PC-3 (cell line): ENCODE results near the gene NUP62. TPM values are rescaled to one million over a fixed set of nuclear protein-coding genes. Genes with fewer than 3 reads are reported as not detected.

Source experiments
- ATAC-seq: fragments of 200-7000 bp; cut with Tn5 transposase; 2 replicates; pipeline ENCODE4 v1.9.1; 2020; ENCODE audit warnings: mild to moderate bottlenecking, moderate library complexity
- BruUV-seq: library from RNA; stranded (reverse); fragments of 400-500 nt; replicated peaks from 2 replicates; lab custom pipeline; 2021; lab: Mats Ljungman, UMichigan
- CTCF ChIA-PET: fragments of 300-600 bp; sonication (Branson Sonifier 250); formaldehyde crosslinking; loops from one replicate; lab custom pipeline; 2022; ENCODE audit warnings: antibody characterized with exemption; lab: Charles Lee
- POLR2A ChIA-PET: fragments of 300-600 bp; sonication (Branson Sonifier 250); formaldehyde crosslinking; loops from one replicate; lab custom pipeline; 2022; ENCODE audit warnings: antibody characterized with exemption; ENCODE audit not compliant: unreplicated experiment; lab: Charles Lee
- DNase-seq: peaks from one replicate; pipeline ENCODE4 v3.0.0-alpha.2; 2015
- H2AFZ ChIP-seq: fragments of 300-600 bp; sonication (generic); 2 replicates; pipeline ENCODE4 v1.6.0; 2016; ENCODE audit warnings: antibody characterized with exemption, low read length
- H3F3A ChIP-seq: fragments of 300-600 bp; sonication (generic); one replicate; pipeline ENCODE4 v1.6.0; 2017; ENCODE audit warnings: antibody characterized with exemption, low read length, control low read depth, mild to moderate bottlenecking; ENCODE audit not compliant: unreplicated experiment
- H3K27ac ChIP-seq: fragments of 300-600 bp; sonication (generic); 2 replicates; pipeline ENCODE4 v1.5.1; 2016; ENCODE audit warnings: mild to moderate bottlenecking, low read length
- H3K27me3 ChIP-seq: fragments of 300-600 bp; sonication (generic); 2 replicates; pipeline ENCODE4 v1.6.1; 2016; ENCODE audit warnings: low read length, mixed read lengths
- H3K36me3 ChIP-seq: fragments of 300-600 bp; sonication (generic); 2 replicates; pipeline ENCODE4 v1.6.1; 2016; ENCODE audit warnings: low read depth, mixed run types, low read length, mixed read lengths
- H3K4me1 ChIP-seq: fragments of 300-600 bp; sonication (generic); 2 replicates; pipeline ENCODE4 v1.5.1; 2016; ENCODE audit warnings: low read length; ENCODE audit not compliant: insufficient read depth
- H3K4me2 ChIP-seq: fragments of 300-600 bp; sonication (generic); 2 replicates; pipeline ENCODE4 v1.6.0; 2016; ENCODE audit warnings: low read length
- H3K4me3 ChIP-seq: fragments of 300-600 bp; sonication (generic); 2 replicates; pipeline ENCODE4 v1.5.1; 2016; ENCODE audit warnings: mild to moderate bottlenecking, low read length, mixed read lengths
- H3K79me2 ChIP-seq: fragments of 300-600 bp; sonication (generic); 2 replicates; pipeline ENCODE4 v1.6.1; 2017; ENCODE audit warnings: low read length, mixed read lengths
- H3K9ac ChIP-seq: fragments of 300-600 bp; sonication (generic); 2 replicates; pipeline ENCODE4 v1.6.0; 2016; ENCODE audit warnings: mild to moderate bottlenecking, low read length
- H3K9me2 ChIP-seq: fragments of 300-600 bp; sonication (generic); replicated peaks from 2 replicates; pipeline ENCODE4 v1.6.1; 2016; ENCODE audit warnings: mixed run types, low read length, mixed read lengths
- H3K9me3 ChIP-seq: fragments of 300-600 bp; sonication (generic); 2 replicates; pipeline ENCODE4 v1.6.1; 2016; ENCODE audit warnings: low read length, mixed read lengths
- H4K20me1 ChIP-seq: fragments of 300-600 bp; sonication (generic); 2 replicates; pipeline ENCODE4 v1.6.1; 2016; ENCODE audit warnings: low read length, mixed read lengths
- CTCF ChIP-seq: fragments of 300-600 bp; sonication (generic); conservative IDR thresholded peaks from 2 replicates; pipeline ENCODE4 v1.5.1; 2017; ENCODE audit warnings: antibody characterized with exemption, low read depth, mild to moderate bottlenecking, low read length
- EZH2 ChIP-seq: fragments of 300-600 bp; sonication (generic); IDR thresholded peaks from one replicate; pipeline ENCODE4 v1.6.1; 2017; ENCODE audit warnings: antibody characterized with exemption, mild to moderate bottlenecking, low read length; ENCODE audit not compliant: unreplicated experiment
- EZH2phosphoT487 ChIP-seq: fragments of 300-600 bp; sonication (generic); IDR thresholded peaks from 2 replicates; pipeline ENCODE4 v1.6.1; 2018; ENCODE audit warnings: mild to moderate bottlenecking, antibody characterized with exemption, low read length, borderline replicate concordance
- intact Hi-C: fragments of 100-400 bp; cut with micrococcal nuclease; formaldehyde crosslinking; loops from 2 replicates; pipeline ENCODE4 v1.9.0; 2023
- total RNA-seq: library from RNA; depleted of rRNA; stranded (reverse); fragments of >200 nt; gene quantifications from 2 replicates; pipeline ENCODE4 v1.2.3, GENCODE V29; 2014

NUP62 gene
- total RNA-seq, 1 experiment from 2014 or later = 129 TPM

- TF ChIP-seq EZH2phosphoT487 (no peak), CTCF (no peak), EZH2 (no peak)
- CTCF ChIA-PET = no interaction called here
- intact Hi-C loops = no loop called here
- H3K79me2 ChIP-seq = peaks cover 100% of the 10 kb centered on the region
- H3K27me3 ChIP-seq = no peaks in the 10 kb centered on the region
- no peak overlapping the region for H3K4me2 ChIP-seq
- no peak overlapping the region for H3K27ac ChIP-seq
- peaks cover 31% of the 10 kb centered on the region for H3K4me1 ChIP-seq
- H3F3A ChIP-seq = peaks cover 4% of the 10 kb centered on the region
- peaks cover 65% of the 10 kb centered on the region for H4K20me1 ChIP-seq
- POLR2A ChIA-PET = no interaction called here
- H3K9me3 ChIP-seq = no peaks in the 10 kb centered on the region
- H3K4me3 ChIP-seq = no peak overlapping the region
- no peaks in the 10 kb centered on the region for H3K9me2 ChIP-seq
- no peak overlapping the region for H3K9ac ChIP-seq
- H3K36me3 ChIP-seq = peaks cover 66% of the 10 kb centered on the region
- no TSS peak for BruUV-seq
- ATAC-seq (no peak), DNase-seq (no peak)
- H2AFZ ChIP-seq = no peak overlapping the region
These were observed 5.1 kb downstream of the NUP62 start for GRCh38 chr19:49924004-49924880.

- intact Hi-C loops = no loop called here
- Histone ChIP-seq H4K20me1 (peaks cover 71% of the 10 kb centered on the region), H3K27ac (no peak overlapping the region), H3K27me3 (no peaks in the 10 kb centered on the region), H3K79me2 (peaks cover 97% of the 10 kb centered on the region), H3K9me2 (no peaks in the 10 kb centered on the region), H2AFZ (no peak overlapping the region), H3K4me3 (no peak overlapping the region), H3K9me3 (no peaks in the 10 kb centered on the region), H3K36me3 (peaks cover 72% of the 10 kb centered on the region), H3K4me1 (peaks cover 21% of the 10 kb centered on the region), H3K9ac (no peak overlapping the region), H3K4me2 (no peak overlapping the region), H3F3A (no peaks in the 10 kb centered on the region)
- TF ChIP-seq CTCF (no peak), EZH2 (no peak), EZH2phosphoT487 (no peak)
- ChIA-PET POLR2A (no interaction called here), CTCF (no interaction called here)
- DNase-seq (no peak), ATAC-seq (no peak)
- BruUV-seq = no TSS peak
These were observed 6.0 kb downstream of the NUP62 start for GRCh38 chr19:49923055-49924003.
